Measurements from ENCODE around the gene DSG2.

The DSG2 gene

DNA sequence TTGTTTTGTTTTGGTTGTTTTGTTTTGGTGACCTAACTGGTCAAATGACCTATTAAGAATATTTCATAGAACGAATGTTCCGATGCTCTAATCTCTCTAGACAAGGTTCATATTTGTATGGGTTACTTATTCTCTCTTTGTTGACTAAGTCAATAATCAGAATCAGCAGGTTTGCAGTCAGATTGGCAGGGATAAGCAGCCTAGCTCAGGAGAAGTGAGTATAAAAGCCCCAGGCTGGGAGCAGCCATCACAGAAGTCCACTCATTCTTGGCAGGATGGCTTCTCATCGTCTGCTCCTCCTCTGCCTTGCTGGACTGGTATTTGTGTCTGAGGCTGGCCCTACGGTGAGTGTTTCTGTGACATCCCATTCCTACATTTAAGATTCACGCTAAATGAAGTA is 93.7 kb downstream of the DSG2 start, which contains the start of gene TTR:
Gene TTR (plus strand): TSS at position 250 of the 400 bp plus-strand sequence. CDS start 26 bp downstream, at position 276.
- Histone ChIP-seq H3K4me2 (ENCODE audit: insufficient read depth, low read length) (no peak within 1 kb of the TSS), H3K4me1 (ENCODE audit: insufficient read depth, low read length) (no peaks in the 10 kb centered on the region), H2AFZ (ENCODE audit: low read depth, low read length) (no peak within 1 kb of the TSS), H4K20me1 (ENCODE audit: insufficient read depth, low read length) (no peaks in the 10 kb centered on the region), H3K9ac (ENCODE audit: low read depth, low read length) (no peak within 1 kb of the TSS), H3K4me3 (ENCODE audit: low read depth in 1 of 2, low read length in 2 of 2) (no peak within 1 kb of the TSS), H3K9me3 (ENCODE audit: insufficient read depth, low read length, severe bottlenecking) (no peaks in the 10 kb centered on the region), H3K79me2 (ENCODE audit: insufficient read depth, low read length) (no peaks in the 10 kb centered on the region), H3K36me3 (ENCODE audit: insufficient read depth, low read length) (no peaks in the 10 kb centered on the region), H3K27me3 (ENCODE audit: insufficient read depth, low read length, poor library complexity) (no peaks in the 10 kb centered on the region), H3K27ac (ENCODE audit: low read length) (no peak within 1 kb of the TSS)
- DNase-seq (no peak), ATAC-seq (ENCODE audit: insufficient read depth, low read depth) (no peak)
- TF ChIP-seq, protein P1, sequence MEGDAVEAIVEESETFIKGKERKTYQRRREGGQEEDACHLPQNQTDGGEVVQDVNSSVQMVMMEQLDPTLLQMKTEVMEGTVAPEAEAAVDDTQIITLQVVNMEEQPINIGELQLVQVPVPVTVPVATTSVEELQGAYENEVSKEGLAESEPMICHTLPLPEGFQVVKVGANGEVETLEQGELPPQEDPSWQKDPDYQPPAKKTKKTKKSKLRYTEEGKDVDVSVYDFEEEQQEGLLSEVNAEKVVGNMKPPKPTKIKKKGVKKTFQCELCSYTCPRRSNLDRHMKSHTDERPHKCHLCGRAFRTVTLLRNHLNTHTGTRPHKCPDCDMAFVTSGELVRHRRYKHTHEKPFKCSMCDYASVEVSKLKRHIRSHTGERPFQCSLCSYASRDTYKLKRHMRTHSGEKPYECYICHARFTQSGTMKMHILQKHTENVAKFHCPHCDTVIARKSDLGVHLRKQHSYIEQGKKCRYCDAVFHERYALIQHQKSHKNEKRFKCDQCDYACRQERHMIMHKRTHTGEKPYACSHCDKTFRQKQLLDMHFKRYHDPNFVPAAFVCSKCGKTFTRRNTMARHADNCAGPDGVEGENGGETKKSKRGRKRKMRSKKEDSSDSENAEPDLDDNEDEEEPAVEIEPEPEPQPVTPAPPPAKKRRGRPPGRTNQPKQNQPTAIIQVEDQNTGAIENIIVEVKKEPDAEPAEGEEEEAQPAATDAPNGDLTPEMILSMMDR (IDR thresholded peaks at IDR 0.05; ENCODE audit: borderline replicate concordance, extremely low read depth, low read length, poor library complexity, severe bottlenecking), result no peak
- TF ChIP-seq EZH2 (IDR thresholded peaks at IDR 0.05; ENCODE audit: borderline replicate concordance, low read depth, low read length, severe bottlenecking), result no peak

DNA sequence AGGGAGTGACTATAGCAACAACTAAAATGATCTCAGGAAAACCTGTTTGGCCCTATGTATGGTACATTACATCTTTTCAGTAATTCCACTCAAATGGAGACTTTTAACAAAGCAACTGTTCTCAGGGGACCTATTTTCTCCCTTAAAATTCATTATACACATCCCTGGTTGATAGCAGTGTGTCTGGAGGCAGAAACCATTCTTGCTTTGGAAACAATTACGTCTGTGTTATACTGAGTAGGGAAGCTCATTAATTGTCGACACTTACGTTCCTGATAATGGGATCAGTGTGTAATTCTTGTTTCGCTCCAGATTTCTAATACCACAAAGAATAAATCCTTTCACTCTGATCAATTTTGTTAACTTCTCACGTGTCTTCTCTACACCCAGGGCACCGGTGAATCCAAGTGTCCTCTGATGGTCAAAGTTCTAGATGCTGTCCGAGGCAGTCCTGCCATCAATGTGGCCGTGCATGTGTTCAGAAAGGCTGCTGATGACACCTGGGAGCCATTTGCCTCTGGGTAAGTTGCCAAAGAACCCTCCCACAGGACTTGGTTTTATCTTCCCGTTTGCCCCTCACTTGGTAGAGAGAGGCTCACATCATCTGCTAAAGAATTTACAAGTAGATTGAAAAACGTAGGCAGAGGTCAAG is 94.7 kb downstream of the DSG2 start:
- TF ChIP-seq, protein P1 (IDR thresholded peaks at IDR 0.05; ENCODE audit: borderline replicate concordance, extremely low read depth, low read length, poor library complexity, severe bottlenecking), result no peak
- TF ChIP-seq EZH2 (IDR thresholded peaks at IDR 0.05; ENCODE audit: borderline replicate concordance, low read depth, low read length, severe bottlenecking), result no peak
- no peak overlapping the region for H3K4me2 ChIP-seq (ENCODE audit: insufficient read depth, low read length)

DNA sequence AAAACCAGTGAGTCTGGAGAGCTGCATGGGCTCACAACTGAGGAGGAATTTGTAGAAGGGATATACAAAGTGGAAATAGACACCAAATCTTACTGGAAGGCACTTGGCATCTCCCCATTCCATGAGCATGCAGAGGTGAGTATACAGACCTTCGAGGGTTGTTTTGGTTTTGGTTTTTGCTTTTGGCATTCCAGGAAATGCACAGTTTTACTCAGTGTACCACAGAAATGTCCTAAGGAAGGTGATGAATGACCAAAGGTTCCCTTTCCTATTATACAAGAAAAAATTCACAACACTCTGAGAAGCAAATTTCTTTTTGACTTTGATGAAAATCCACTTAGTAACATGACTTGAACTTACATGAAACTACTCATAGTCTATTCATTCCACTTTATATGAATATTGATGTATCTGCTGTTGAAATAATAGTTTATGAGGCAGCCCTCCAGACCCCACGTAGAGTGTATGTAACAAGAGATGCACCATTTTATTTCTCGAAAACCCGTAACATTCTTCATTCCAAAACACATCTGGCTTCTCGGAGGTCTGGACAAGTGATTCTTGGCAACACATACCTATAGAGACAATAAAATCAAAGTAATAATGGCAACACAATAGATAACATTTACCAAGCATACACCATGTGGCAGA is 97.3 kb downstream of the DSG2 start:
- no peak for ATAC-seq (ENCODE audit: insufficient read depth, low read depth)
- Histone ChIP-seq H3K79me2 (ENCODE audit: insufficient read depth, low read length) (no peaks in the 10 kb centered on the region), H3K27me3 (ENCODE audit: insufficient read depth, low read length, poor library complexity) (no peaks in the 10 kb centered on the region), H4K20me1 (ENCODE audit: insufficient read depth, low read length) (no peaks in the 10 kb centered on the region), H2AFZ (ENCODE audit: low read depth, low read length) (no peak overlapping the region), H3K36me3 (ENCODE audit: insufficient read depth, low read length) (no peaks in the 10 kb centered on the region), H3K4me3 (ENCODE audit: low read depth in 1 of 2, low read length in 2 of 2) (no peak overlapping the region), H3K4me2 (ENCODE audit: insufficient read depth, low read length) (no peak overlapping the region), H3K9me3 (ENCODE audit: insufficient read depth, low read length, severe bottlenecking) (no peaks in the 10 kb centered on the region), H3K9ac (ENCODE audit: low read depth, low read length) (no peak overlapping the region), H3K27ac (ENCODE audit: low read length) (no peak overlapping the region), H3K4me1 (ENCODE audit: insufficient read depth, low read length) (no peaks in the 10 kb centered on the region)
- TF ChIP-seq, protein P1 (IDR thresholded peaks at IDR 0.05; ENCODE audit: borderline replicate concordance, extremely low read depth, low read length, poor library complexity, severe bottlenecking), result no peak
- no peak for TF ChIP-seq EZH2 (IDR thresholded peaks at IDR 0.05; ENCODE audit: borderline replicate concordance, low read depth, low read length, severe bottlenecking)
- DNase-seq, result no peak

More for the DNA sequence above, 94.7 kb downstream of the DSG2 start:
- no peak overlapping the region for H3K4me3 ChIP-seq (ENCODE audit: low read depth in 1 of 2, low read length in 2 of 2)
- H4K20me1 ChIP-seq (ENCODE audit: insufficient read depth, low read length), result no peaks in the 10 kb centered on the region
- no peak overlapping the region for H3K27ac ChIP-seq (ENCODE audit: low read length)
- no peaks in the 10 kb centered on the region for H3K9me3 ChIP-seq (ENCODE audit: insufficient read depth, low read length, severe bottlenecking)
- no peaks in the 10 kb centered on the region for H3K79me2 ChIP-seq (ENCODE audit: insufficient read depth, low read length)
- H3K4me1 ChIP-seq (ENCODE audit: insufficient read depth, low read length), result no peaks in the 10 kb centered on the region
- DNase-seq (no peak), ATAC-seq (ENCODE audit: insufficient read depth, low read depth) (no peak)
- no peaks in the 10 kb centered on the region for H3K27me3 ChIP-seq (ENCODE audit: insufficient read depth, low read length, poor library complexity)
- no peaks in the 10 kb centered on the region for H3K36me3 ChIP-seq (ENCODE audit: insufficient read depth, low read length)
- H3K9ac ChIP-seq (ENCODE audit: low read depth, low read length), result no peak overlapping the region
- no peak overlapping the region for H2AFZ ChIP-seq (ENCODE audit: low read depth, low read length)
